HEK293 (cell line): Measurements from ENCODE around the gene MTMR12.

Experiments
- REST ChIP-seq: fragments of 450-650 bp; formaldehyde crosslinking; IDR thresholded peaks from 2 replicates; pipeline ENCODE4 v1.5.1; 2016; ENCODE audit warnings: missing biosample characterization, missing genetic modification characterization
- ZBTB21 ChIP-seq: fragments of 450-650 bp; formaldehyde crosslinking; IDR thresholded peaks from 2 replicates; pipeline ENCODE4 v1.5.1; 2017; ENCODE audit warnings: missing biosample characterization, missing genetic modification characterization
- ZSCAN18 ChIP-seq: fragments of 450-650 bp; formaldehyde crosslinking; IDR thresholded peaks from 2 replicates; pipeline ENCODE4 v1.5.1; 2016; ENCODE audit warnings: missing biosample characterization, missing genetic modification characterization

DNA sequence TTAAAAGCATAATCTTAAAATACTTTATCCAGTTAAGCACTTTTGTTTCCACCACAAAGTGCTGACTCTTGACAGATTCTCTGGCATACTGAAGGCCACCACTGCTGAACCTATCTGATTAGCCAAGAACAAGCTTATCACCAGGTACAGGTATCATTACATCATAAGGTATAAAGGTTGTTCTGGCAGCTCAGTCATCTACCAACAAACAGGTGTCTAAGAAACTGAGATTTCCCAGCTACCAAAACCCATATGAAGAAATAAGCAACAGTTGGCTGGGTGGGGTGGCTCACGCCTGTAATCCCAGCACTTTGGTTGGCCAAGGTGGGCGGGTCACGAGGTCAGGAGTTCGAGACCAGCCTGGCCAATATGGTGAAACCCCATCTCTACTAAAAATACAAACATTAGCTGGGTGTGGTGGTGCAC, 5.0 kb downstream of the MTMR12 start:
- TF ChIP-seq ZSCAN18 (tag by site-specific recombination) (no peak), ZBTB21 (no peak), REST (tag by site-specific recombination) (no peak)
